ENCODE results near the gene RPL32.
"Not testable (repeated sequence)": the region's sequence is repeated elsewhere in the genome, so short reads cannot be mapped to it uniquely, and the experiment has no call there.

Gene RPL32

GRCh38 chr3:12791430-12791829 lies 49.9 kb downstream of the RPL32 start:
- ATAC-seq = no peak
- H3K4me1 Mint-ChIP-seq = no peaks in the 10 kb centered on the region
- no peak for DNase-seq
- no peak overlapping the region for H3K27ac Mint-ChIP-seq
- H3K27me3 Mint-ChIP-seq = peaks cover 9% of the 10 kb centered on the region
- H3K9me3 Mint-ChIP-seq = no peaks in the 10 kb centered on the region
- H3K4me3 Mint-ChIP-seq = no peak overlapping the region

DNA sequence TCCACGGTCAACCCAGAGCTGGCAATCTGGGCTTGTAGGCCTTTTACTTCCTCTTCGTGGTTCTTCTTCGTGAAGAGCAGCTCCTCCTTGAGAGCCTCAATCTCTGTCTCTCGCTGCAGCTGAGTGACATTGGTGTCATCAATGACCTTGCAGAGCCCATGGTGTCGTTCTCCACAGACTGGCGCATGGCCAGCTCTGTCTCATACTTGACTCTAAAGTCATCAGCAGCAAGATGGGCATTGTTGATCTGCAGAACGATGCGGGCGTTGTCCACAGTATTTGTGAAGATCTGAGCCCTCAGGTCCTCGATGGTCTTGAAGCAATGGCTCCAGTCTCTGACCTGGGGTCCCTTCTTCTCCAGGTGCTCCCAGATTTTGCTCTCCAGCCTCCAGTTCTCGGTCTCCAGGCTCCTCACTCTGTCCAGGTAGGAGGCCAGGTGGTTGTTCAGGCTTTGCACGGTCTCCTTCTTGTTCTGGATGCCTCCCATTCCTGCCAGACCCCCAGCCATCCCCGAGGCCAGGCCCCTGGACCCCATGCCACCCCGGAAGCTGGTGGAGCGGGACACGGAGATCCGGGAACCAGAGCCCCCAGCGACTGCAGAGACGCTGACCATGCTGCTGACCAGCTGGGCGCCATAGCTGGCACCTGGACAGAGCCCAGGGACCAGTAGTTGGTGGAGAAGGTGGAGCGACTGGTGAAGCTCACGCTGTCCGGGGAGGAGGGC lies 53.2 kb downstream of the RPL32 start:
- not testable (repeated sequence) for H3K4me1 Mint-ChIP-seq, H3K27me3 Mint-ChIP-seq, DNase-seq, H3K27ac Mint-ChIP-seq, H3K4me3 Mint-ChIP-seq, H3K9me3 Mint-ChIP-seq, ATAC-seq

GRCh38 chr3:12787346-12787745 lies 54.0 kb downstream of the RPL32 start:
- not testable (repeated sequence) for ATAC-seq, H3K9me3 Mint-ChIP-seq, H3K4me1 Mint-ChIP-seq, DNase-seq, H3K27ac Mint-ChIP-seq, H3K4me3 Mint-ChIP-seq
- peaks cover 16% of the 10 kb centered on the region for H3K27me3 Mint-ChIP-seq

GRCh38 chr3:12785096-12785495 lies 56.3 kb downstream of the RPL32 start:
- ATAC-seq (no peak), DNase-seq (no peak)
- Mint-ChIP-seq H3K9me3 (no peaks in the 10 kb centered on the region), H3K27ac (no peak overlapping the region), H3K4me1 (peaks cover 4% of the 10 kb centered on the region), H3K4me3 (no peak overlapping the region), H3K27me3 (peaks cover 23% of the 10 kb centered on the region)

All from stimulated activated naive CD8-positive, alpha-beta T cell treated with anti-CD3 and anti-CD28 coated beads, Interleukin-15, amount 100 ng/mL, for 72 hours (primary cell).